Thyroid gland (tissue), 4 donors: ENCODE measurements around the gene IFNA21.

ENCODE experiments used
- CTCF ChIP-seq, 6 experiments: fragments of 200-600 bp in 3 of 6; fragments of 450-650 bp in 3 of 6; sonication (generic) in 3 of 6; IDR thresholded peaks; one replicate each; pipeline ENCODE4 v1.5.1; 2016 to 2019; ENCODE audit warnings: antibody characterized with exemption in 6 of 6, mild to moderate bottlenecking in 2 of 6, inconsistent platforms in 1 of 6, moderate library complexity in 1 of 6
- POLR2A ChIP-seq, 2 donors: fragments of 450-650 bp; IDR thresholded peaks; one replicate each; pipeline ENCODE4 v1.6.1; 2017; ENCODE audit warnings: antibody characterized with exemption in 2 of 2, mild to moderate bottlenecking in 2 of 2, moderate library complexity in 1 of 2

GRCh38 chr9:21160178-21160577 lies 6.3 kb downstream of the IFNA21 start:
- TF ChIP-seq POLR2A (IDR thresholded peaks at IDR 0.05) (no peak), CTCF (IDR thresholded peaks at IDR 0.05) (no peak)
